Hematopoietic multipotent progenitor cell treated with erythropoietin and hydrocortisone succinate and interleukin-3 and kit ligand, for 4 days (in vitro differentiated cells): Measurements from ENCODE around the gene ANKRD39.
"Not testable (repeated sequence)": the region's sequence is repeated elsewhere in the genome, so short reads cannot be mapped to it uniquely, and the experiment has no call there.

Experiments used
- DNase-seq: peaks from one replicate; pipeline ENCODE4 v3.0.0-alpha.2; 2015

The ANKRD39 gene

DNA sequence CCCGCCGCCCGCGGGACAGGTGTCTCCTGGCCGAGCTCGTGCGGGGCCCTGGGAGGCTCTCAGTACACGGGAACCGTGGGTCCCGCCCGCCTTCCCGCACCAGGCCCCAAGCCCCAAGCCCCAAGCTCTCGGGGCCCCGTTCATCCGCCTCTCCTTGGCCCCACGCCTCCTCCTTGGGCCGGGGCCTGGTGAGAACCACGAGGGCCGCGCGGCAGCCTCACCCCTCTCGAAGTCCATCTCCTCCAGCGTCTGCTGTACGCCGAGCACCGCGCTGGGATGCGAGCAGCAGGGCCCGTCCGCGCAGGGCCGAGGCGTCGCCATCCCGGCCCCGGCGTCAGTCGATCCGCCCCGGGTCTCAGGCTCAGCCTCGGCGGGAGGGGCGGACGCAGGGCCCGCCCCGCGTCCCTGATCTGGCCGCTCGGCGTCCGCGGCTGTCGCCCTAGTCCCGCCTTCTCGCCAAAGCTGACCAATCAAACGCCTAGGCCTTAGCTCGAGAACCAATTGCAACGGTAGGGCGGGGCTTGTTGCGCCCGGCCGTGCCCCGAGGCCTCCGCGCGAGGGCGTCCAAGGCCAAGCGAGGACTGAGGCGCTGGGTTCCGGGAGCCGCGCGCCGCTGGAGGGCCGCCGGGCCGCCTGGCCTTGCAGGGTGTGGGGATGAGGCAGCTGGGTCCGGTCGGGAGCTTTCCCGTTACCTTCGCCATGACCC lies at the start of gene ANKRD39:
TSS of gene ANKRD39 (minus strand) at position 350 of the 706 bp plus-strand sequence. CDS start at position 321, 29 bp downstream.
- peak; percentile 99 for DNase-seq

DNA sequence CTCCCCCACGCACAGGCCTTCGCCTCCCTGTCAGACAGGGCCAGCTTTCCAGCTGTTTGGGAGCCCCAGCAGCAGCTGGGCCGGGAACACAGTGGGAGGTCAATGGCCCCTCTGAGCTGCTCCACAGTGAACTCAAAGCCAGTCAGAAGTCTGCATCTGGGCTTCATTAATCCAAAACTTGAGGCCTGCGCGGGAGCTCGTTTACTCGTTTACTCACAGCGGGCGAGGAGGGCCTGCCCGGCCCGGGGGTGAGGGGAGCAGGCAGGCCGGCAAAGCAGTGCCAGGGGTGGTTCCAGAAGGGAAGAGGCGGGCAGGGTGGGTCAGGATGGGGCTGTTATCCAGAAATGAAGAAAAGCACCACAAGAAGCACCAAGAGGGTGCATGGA lies 48.9 kb upstream of the ANKRD39 start:
- DNase-seq: no peak

DNA sequence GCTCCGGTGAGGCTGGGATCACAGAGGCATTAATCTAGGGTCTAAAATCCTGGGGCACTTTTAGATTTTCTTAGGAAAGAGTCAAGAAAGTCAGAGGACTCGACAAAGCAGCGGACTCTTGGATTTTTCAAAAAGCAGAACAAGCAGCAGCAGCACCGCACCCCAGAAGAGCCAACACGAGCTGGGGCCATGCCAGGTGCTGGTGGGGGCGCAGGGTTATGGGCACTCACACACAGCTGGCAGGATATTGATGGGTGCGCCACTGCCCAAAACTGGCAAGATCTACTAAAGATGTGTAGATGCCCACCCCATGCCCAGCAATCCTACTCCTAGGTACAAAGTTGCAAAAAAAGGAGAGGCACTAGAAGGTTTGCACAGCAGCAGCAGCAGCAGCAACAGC lies 46.0 kb upstream of the ANKRD39 start:
- DNase-seq: peak; percentile 68

- no peak for DNase-seq
Observed at GRCh38 chr2:96903318-96903717, 45.5 kb upstream of the ANKRD39 start.

- no peak for DNase-seq
Observed at GRCh38 chr2:96900237-96900636, 42.4 kb upstream of the ANKRD39 start.

DNA sequence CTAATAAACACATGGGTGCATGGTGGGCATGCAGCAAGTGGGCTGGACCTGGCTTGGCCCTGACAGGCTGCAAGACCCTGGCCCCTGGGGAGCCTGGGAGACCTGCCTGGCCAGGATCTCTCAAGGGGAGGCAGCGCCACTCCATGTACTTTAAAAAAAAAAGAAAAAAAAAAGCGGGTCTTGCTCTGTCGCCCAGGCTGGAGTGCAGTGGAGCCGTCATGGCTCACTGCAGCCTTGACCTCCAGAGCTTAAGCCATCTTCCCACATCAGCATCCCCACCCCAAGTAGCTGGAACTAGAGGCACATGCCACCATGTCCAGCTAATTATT lies 41.6 kb upstream of the ANKRD39 start:
- no peak for DNase-seq

GRCh38 chr2:96898641-96899412 lies 41.0 kb upstream of the ANKRD39 start:
- DNase-seq: no peak

- no peak for DNase-seq
Observed at GRCh38 chr2:96898135-96898505, 40.3 kb upstream of the ANKRD39 start.

GRCh38 chr2:96897491-96898134 lies 39.8 kb upstream of the ANKRD39 start:
- no peak for DNase-seq

GRCh38 chr2:96895746-96896651 lies 38.2 kb upstream of the ANKRD39 start:
- DNase-seq: peak; percentile 45

- DNase-seq: peak; percentile 84
Observed at GRCh38 chr2:96895032-96895745, 37.4 kb upstream of the ANKRD39 start.

- DNase-seq: no peak
Observed at GRCh38 chr2:96894151-96894531, 36.3 kb upstream of the ANKRD39 start.

GRCh38 chr2:96893289-96894150 lies 35.7 kb upstream of the ANKRD39 start:
- no peak for DNase-seq

- DNase-seq: no peak
Observed at GRCh38 chr2:96891591-96892333, 33.9 kb upstream of the ANKRD39 start.

DNA sequence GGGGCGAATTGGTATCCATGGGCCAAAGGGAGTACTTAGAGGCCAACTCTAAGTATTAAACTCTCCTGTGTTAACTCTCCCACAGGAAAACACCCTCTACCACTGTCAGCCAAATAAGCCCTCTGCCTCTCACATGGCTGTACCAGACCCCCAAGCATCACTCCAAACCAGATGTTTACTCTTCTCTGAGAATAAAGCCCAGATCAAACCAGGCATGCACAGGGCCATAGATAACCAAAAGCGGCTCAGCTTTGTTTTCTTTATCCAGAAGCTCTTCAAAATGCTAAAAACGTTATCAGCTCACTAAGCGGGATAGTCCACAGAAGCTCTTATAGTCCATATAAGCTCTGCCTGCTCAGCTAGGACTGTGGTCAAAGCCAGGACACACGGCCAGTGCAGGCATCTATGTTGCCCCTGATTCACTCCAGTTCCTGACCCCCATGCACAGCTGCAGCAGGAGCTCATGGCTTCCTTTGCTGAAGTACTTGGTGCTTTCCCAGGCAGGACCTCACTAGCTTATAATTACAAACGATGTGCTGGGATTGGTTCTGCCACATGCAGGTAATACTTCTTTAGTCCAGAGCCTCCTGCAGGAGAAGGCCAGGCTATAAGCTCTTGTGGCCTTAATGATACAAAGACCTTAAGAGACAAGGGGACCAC lies 33.0 kb upstream of the ANKRD39 start:
- DNase-seq: no peak

GRCh38 chr2:96890252-96890651 lies 32.4 kb upstream of the ANKRD39 start:
- no peak for DNase-seq

- not testable (repeated sequence) for DNase-seq
Observed at GRCh38 chr2:96889502-96889901, 31.7 kb upstream of the ANKRD39 start.

DNA sequence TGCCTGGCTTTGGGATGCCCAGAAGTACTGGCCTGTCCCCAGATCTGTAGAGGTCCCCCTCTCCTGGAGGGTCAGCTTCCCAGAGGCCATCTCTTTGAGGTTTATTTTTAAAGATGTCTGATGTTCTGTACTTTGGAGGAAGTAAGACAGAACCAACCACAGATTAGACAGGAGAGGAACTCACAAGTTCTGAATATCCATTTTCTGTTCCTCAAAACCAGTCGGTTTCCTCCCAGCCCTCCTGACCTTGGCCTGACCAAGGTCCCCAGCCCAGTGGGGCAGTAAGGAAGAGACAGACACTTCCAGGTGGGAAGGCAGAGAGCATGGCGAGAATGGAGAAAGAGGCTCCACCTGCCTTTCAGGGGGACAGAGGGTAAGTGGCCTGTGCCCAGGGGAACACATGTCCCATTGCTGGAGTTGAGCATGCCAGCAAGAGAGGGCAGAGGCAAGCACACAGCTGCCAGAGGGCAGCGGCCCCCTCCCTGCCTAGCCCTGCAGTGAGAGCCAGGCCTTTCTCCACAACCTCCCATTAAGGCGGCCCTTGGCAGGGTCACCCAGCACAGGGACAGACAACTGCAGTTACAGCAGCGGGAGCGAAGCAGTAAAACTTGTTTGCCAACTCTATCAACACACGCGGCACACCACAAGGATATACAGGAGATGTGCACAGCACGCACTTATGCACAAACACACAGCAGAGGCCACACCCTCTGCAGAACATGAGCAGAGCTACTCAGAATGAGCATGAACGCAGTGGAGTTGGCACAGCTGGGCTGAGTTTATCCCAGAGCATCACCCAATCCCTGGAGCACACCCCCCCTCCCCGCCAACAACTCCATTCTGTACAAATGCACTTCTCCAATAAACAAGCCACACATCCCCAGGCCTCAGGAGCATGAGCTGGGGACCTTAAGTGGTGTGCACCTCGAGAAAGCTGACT lies 30.5 kb upstream of the ANKRD39 start:
- DNase-seq: no peak

- no peak for DNase-seq
Observed at GRCh38 chr2:96887493-96888012, 29.7 kb upstream of the ANKRD39 start.
